ENCODE results near the gene WDCP.

- TF ChIP-seq CTCF (IDR thresholded peaks at IDR 0.05) = no peak
- no peak for TF ChIP-seq EZH2 (IDR thresholded peaks at IDR 0.05)
- no peak for TF ChIP-seq EZH2phosphoT487 (IDR thresholded peaks at IDR 0.05)
Observed at GRCh38 chr2:24075259-24075658, 28.1 kb upstream of the WDCP start.
